Gastroesophageal sphincter (tissue), 4 donors: ENCODE results near the gene ALDH18A1. TPM values are rescaled to one million over a fixed set of nuclear protein-coding genes. Genes with fewer than 3 reads are reported as not detected.
"Not testable (repeated sequence)": the region's sequence is repeated elsewhere in the genome, so short reads cannot be mapped to it uniquely, and the experiment has no call there.

Source experiments
- ATAC-seq: fragments of 150-250 bp; one replicate; pipeline ENCODE4 v1.9.1; 2016; ENCODE audit warnings: mild to moderate bottlenecking, moderate library complexity
- H3K27ac ChIP-seq, 4 donors: fragments of 200-600 bp; sonication (generic) in 3 of 4; 1 replicate in 3 of 4; 2 replicates in 1 of 4; pipeline ENCODE4 v1.5.1; 2016 to 2019
- H3K27me3 ChIP-seq: fragments of 200-600 bp; sonication (generic); one replicate; pipeline ENCODE4 v1.5.1; 2019
- H3K36me3 ChIP-seq, 2 donors: fragments of 200-600 bp; sonication (generic); one replicate each; pipeline ENCODE4 v1.5.1; 2019; ENCODE audit warnings: control low read depth in 1 of 2
- H3K4me1 ChIP-seq, 3 donors: fragments of 200-600 bp; sonication (generic); 1 replicate in 2 of 3; 2 replicates in 1 of 3; pipeline ENCODE4 v1.5.1; 2016 to 2019; ENCODE audit warnings: control low read depth in 2 of 3
- H3K4me3 ChIP-seq, 2 donors: fragments of 200-600 bp; sonication (generic); one replicate each; pipeline ENCODE4 v1.5.1; 2019; ENCODE audit warnings: mild to moderate bottlenecking in 1 of 2, moderate library complexity in 1 of 2
- H3K9me3 ChIP-seq, 3 donors: fragments of 200-600 bp; sonication (generic); one replicate each; pipeline ENCODE4 v1.5.1; 2017 to 2019; ENCODE audit warnings: control low read depth in 2 of 3
- CTCF ChIP-seq, 4 experiments: fragments of 200-600 bp in 2 of 4; fragments of 450-650 bp in 2 of 4; sonication (generic) in 1 of 4; IDR thresholded peaks; one replicate each; pipeline ENCODE4 v1.5.1; 2017 to 2019; ENCODE audit warnings: antibody characterized with exemption in 4 of 4, mild to moderate bottlenecking in 2 of 4, moderate library complexity in 2 of 4
- EP300 ChIP-seq: sonication (generic); formaldehyde crosslinking; IDR thresholded peaks from one replicate; pipeline ENCODE4 v1.6.1; 2017; ENCODE audit warnings: antibody characterized with exemption, mild to moderate bottlenecking
- POLR2A ChIP-seq, 2 donors: fragments of 450-650 bp; IDR thresholded peaks; one replicate each; pipeline ENCODE4 v1.6.1; 2017; ENCODE audit warnings: antibody characterized with exemption in 2 of 2, mild to moderate bottlenecking in 2 of 2, moderate library complexity in 1 of 2
- POLR2AphosphoS5 ChIP-seq: sonication (generic); formaldehyde crosslinking; IDR thresholded peaks from one replicate; pipeline ENCODE4 v1.6.1; 2017; ENCODE audit warnings: antibody characterized with exemption
- WGBS, 2 donors: methylation state at CpG; one replicate each; pipeline ENCODE4 v1.1.5; 2018; ENCODE audit warnings: low coverage in 1 of 2; 5-methylcytosine and 5-hydroxymethylcytosine counted together
- total RNA-seq, 4 donors: library from RNA; depleted of rRNA; stranded (reverse); fragments of >200 nt; gene quantifications; one replicate each; pipeline ENCODE4 v1.1.0, GENCODE V29; 2016

Gene ALDH18A1
- total RNA-seq, 4 donors from 2014 or later: 19.1 to 32.9 (median 26.7) TPM

DNA sequence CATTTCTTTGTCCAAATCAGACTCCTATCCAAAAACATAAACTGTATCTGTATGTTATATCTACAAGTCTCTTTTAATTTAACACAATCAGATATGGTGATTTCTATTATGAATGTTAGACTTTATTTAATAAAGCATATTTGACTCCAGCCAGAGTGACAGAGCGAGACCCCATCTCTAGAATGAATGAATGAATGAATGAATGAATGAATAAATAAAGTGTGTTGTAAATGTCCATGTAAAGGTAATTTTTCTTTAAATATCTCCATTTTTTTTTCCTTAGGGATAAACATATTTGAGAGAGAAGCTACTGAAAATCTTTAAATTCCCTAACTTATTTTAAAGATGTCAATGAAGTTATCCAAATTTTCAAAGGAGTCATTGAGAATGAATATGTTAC, 18.1 kb upstream of the ALDH18A1 start:
- H3K27ac ChIP-seq: no peak overlapping the region
- WGBS, 2 donors: 80 to 100% methylated on average over 1 of the region's 1 CpG
- TF ChIP-seq POLR2AphosphoS5: no peak
- no peak for TF ChIP-seq EP300
- TF ChIP-seq CTCF (IDR thresholded peaks at IDR 0.05): no peak
- no peak for TF ChIP-seq POLR2A (IDR thresholded peaks at IDR 0.05)
- no peaks in the 10 kb centered on the region for H3K27me3 ChIP-seq
- peaks cover 0 to 65% of the 10 kb centered on the region in 2 donors for H3K36me3 ChIP-seq
- H3K4me3 ChIP-seq: no peak overlapping the region
- ATAC-seq: no peak
- H3K4me1 ChIP-seq: no peaks in the 10 kb centered on the region
- no peaks in the 10 kb centered on the region for H3K9me3 ChIP-seq

DNA sequence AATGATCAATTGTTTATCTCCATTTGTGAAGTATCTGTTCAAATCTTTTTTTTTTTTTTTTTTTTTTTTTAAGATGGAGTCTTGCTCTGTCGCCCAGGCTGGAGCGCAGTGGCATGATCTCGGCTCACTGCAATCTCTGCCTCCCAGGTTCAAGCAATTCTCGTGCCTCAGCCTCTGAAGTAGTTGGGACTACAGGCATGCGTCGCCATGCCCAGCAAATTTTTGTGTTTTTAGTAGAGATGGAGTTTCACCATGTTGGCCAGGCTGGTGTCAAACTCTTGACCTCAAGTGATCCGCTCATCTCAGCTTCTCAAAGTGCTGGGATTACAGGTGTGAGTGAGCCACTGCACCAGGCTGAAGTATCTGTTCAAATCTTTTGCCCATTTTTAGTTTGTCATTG, 16.1 kb upstream of the ALDH18A1 start:
- not testable (repeated sequence) for H3K4me1 ChIP-seq, H3K27ac ChIP-seq, H3K4me3 ChIP-seq, H3K27me3 ChIP-seq, ATAC-seq, H3K9me3 ChIP-seq
- WGBS, 2 donors: 100% methylated on average over 1 to 4 of the region's 7 CpGs
- H3K36me3 ChIP-seq: peaks cover 0 to 46% of the 10 kb centered on the region in 2 donors

GRCh38 chr10:95664543-95664942, 8.0 kb upstream of the ALDH18A1 start:
- peaks cover 0 to 11% of the 10 kb centered on the region in 2 donors for H3K36me3 ChIP-seq
- TF ChIP-seq EP300 (no peak), CTCF (IDR thresholded peaks at IDR 0.05) (no peak), POLR2AphosphoS5 (no peak), POLR2A (IDR thresholded peaks at IDR 0.05) (no peak)
- H3K27ac ChIP-seq: peak overlapping the region in 2 of 4 donors; percentile 27 to 65
- ATAC-seq: no peak
- peaks cover 0 to 28% (median 5%) of the 10 kb centered on the region in 3 donors for H3K4me1 ChIP-seq
- H3K9me3 ChIP-seq: no peaks in the 10 kb centered on the region
- no peaks in the 10 kb centered on the region for H3K27me3 ChIP-seq
- no peak overlapping the region for H3K4me3 ChIP-seq

- Histone ChIP-seq H3K36me3 (peaks cover 0 to 11% of the 10 kb centered on the region in 2 donors), H3K4me3 (no peak overlapping the region), H3K9me3 (no peaks in the 10 kb centered on the region), H3K4me1 (peaks cover 0 to 28% (median 5%) of the 10 kb centered on the region in 3 donors), H3K27me3 (no peaks in the 10 kb centered on the region), H3K27ac (peak overlapping the region in 3 of 4 donors; percentile 27 to 65 (median 44))
- WGBS, 2 donors: 0 to 17% methylated on average over 1 of the region's 1 CpG
- no peak for TF ChIP-seq EP300
- TF ChIP-seq POLR2A (IDR thresholded peaks at IDR 0.05): no peak
- peak; percentile 31 for TF ChIP-seq POLR2AphosphoS5
- peak; percentile 43 for ATAC-seq
Measured at GRCh38 chr10:95663496-95663895, 7.0 kb upstream of the ALDH18A1 start.

DNA sequence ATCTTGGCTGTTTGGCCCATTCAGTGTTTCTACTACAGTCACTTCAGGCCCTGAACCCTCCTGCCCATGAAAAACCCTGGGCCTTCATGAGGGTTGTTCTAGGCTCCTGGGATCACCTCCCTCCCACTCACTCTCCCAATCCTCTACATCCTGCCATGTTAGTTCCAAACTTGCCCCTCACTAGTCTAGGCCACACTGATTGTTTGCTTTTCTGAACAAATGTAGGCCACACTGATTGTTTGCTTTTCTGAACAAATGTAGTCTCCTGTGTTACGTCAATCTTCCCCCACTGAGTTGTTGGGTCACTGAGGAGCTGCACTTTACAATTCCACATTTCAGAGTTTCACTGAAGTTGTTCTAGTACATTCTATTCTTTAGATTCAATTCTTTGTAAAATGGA, 5.3 kb upstream of the ALDH18A1 start:
- 80 to 92% methylated on average over 1 of the region's 1 CpG for WGBS, 2 donors
- H3K4me3 ChIP-seq: no peak overlapping the region
- H3K27me3 ChIP-seq: no peaks in the 10 kb centered on the region
- H3K36me3 ChIP-seq: peaks cover 0 to 2% of the 10 kb centered on the region in 2 donors
- no peak for ATAC-seq
- H3K27ac ChIP-seq: no peak overlapping the region
- peaks cover 0 to 35% (median 5%) of the 10 kb centered on the region in 3 donors for H3K4me1 ChIP-seq
- TF ChIP-seq CTCF (IDR thresholded peaks at IDR 0.05) (no peak), EP300 (no peak), POLR2A (IDR thresholded peaks at IDR 0.05) (no peak), POLR2AphosphoS5 (no peak)
- H3K9me3 ChIP-seq: no peaks in the 10 kb centered on the region

DNA sequence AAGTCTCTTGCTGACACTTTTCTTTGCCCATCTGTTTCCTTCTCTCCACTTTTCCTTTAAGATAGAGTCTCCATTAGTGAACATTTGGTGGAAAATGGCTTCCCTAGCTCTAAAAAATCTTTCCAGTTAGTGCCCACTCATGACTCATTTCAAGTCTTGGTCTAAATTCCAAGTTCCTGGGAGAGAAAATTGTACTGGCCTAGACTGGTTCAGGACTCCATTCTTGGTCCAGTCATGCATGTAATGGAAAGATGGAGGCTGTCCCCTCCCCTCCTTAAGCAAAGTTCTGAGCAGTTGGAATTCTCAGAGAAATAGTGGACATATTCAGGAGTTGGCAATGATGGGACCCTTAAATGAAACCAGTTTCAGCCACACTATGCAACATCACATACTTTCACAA, 3.8 kb upstream of the ALDH18A1 start:
- Histone ChIP-seq H3K4me1 (peaks cover 3 to 47% (median 5%) of the 10 kb centered on the region in 3 donors), H3K9me3 (no peaks in the 10 kb centered on the region), H3K27me3 (no peaks in the 10 kb centered on the region), H3K27ac (no peak overlapping the region), H3K4me3 (no peak overlapping the region), H3K36me3 (no peaks in the 10 kb centered on the region)
- TF ChIP-seq CTCF (IDR thresholded peaks at IDR 0.05): no peak
- TF ChIP-seq POLR2AphosphoS5: no peak
- no peak for TF ChIP-seq EP300
- no peak for TF ChIP-seq POLR2A (IDR thresholded peaks at IDR 0.05)
- ATAC-seq: no peak
